ENCODE data around the gene ZNF222.

GRCh38 chr19:44007473-44007872 is 17.7 kb upstream of the ZNF222 start:
- TF ChIP-seq GATA2 (IDR thresholded peaks at IDR 0.05; ENCODE audit: low read depth, low read length) (no peak), GATA3 (IDR thresholded peaks at IDR 0.05; ENCODE audit: low read depth, low read length) (no peak)

All from SH-SY5Y (cell line).